Fibroblast of peridontal ligament (primary cell): ENCODE measurements around the gene PROSER3.

Experiments
- DNase-seq: peaks from one replicate; pipeline ENCODE4 v3.0.0-alpha.2; 2010; ENCODE audit errors: extremely low read depth

The PROSER3 gene

DNA sequence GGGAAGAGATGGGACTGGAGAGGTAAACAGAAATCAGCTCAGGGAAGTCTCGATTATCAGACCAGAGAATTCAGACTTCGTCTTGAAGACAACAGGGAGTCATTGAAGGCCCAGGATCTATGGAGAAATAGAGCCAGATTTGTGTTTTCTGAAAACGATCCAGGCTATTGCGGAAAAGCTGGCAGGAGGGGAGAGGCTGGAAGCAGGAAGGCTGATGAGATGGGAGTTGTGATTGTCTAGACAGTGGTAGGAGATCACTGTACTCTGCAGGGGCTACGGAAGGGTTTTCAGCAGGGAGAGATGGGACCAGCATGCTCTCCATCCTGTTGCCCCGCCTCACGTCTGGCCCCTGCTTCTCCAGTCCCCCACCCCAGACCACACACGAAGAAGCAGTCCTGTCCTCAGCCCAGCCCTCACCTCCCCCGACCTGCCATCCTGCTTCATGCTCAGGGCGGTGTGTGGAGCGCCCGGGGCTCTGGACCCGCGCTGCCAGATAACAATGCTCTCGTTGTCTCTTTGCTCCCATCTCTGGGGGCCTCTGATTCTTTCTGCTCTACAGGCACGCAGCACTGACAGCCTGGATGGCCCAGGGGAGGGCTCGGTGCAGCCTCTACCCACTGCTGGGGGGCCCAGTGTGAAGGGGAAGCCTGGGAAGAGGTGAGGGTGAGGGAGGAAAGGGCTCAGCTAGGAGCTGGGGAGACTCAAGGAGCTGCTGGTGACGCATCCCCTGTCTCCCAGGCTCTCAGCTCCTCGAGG lies 19.3 kb downstream of the PROSER3 start:
- no peak for DNase-seq

DNA sequence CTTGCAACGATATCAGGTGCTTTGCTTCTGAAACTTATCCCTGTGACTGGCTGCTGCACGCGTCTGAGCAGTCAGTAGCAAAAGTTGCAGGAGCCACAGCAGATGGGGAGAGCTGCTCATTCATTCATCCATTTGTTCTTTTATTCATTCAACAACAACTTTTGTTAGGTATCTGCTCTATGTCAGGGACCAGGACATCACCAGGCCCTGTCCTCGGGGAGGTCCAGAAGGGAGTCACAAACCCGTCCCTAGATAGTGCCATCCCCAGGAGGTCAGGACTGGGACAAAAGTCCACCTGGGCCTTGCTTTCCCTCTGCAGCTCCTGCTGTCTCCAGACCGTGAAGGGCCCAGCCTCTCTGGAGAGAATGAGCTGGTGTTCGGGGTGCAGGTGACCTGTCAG lies 20.0 kb downstream of the PROSER3 start:
- no peak for DNase-seq

DNA sequence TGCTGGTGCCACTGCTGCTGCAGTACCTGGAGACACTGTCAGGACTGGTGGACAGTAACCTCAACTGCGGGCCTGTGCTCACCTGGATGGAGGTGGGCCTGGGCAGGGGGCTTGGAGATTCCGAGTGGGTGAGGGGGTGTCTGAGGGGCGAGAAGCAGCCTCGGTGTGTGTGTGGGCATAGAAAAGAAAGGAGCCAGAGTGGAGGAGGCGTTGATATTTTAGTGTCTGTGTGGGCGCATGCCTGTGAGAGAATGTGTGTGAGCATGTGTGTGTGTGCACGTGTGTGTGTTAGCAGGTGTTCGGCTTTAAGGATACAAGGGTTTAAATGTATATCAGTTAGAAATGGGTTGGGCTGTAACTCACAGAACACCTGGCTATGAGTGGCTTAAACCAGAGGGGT lies 21.1 kb downstream of the PROSER3 start:
- DNase-seq: no peak

DNA sequence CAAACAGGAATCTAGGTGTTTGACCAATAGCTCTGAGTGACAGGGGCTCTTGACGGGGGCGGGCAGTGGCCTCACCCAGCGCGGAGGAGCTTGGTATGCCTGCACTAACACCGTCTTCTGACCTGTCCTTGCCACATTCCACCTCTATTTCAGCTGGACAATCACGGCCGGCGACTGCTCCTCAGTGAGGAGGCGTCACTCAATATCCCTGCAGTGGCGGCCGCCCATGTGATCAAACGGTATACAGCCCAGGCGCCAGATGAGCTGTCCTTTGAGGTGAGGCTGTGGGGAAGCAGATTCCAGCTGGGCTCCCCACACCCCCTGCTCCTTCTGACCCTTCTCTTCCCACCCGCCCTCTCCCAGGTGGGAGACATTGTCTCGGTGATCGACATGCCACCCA lies 22.1 kb downstream of the PROSER3 start:
- DNase-seq: no peak

DNA sequence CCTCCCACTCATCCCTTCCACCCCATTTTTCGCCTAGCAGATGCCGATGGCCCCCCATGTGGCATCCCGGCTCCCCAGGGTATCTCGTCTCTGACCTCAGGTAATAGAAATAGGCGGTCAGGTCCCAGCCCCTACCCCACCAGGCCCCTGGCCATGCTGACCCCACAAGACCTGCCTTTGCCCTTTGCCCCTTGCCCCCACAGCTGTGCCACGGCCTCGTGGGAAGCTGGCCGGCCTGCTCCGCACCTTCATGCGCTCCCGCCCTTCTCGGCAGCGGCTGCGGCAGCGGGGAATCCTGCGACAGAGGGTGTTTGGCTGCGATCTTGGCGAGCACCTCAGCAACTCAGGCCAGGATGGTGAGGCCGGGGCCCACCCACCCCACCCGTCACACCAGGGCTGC lies 22.7 kb downstream of the PROSER3 start:
- no peak for DNase-seq

DNA sequence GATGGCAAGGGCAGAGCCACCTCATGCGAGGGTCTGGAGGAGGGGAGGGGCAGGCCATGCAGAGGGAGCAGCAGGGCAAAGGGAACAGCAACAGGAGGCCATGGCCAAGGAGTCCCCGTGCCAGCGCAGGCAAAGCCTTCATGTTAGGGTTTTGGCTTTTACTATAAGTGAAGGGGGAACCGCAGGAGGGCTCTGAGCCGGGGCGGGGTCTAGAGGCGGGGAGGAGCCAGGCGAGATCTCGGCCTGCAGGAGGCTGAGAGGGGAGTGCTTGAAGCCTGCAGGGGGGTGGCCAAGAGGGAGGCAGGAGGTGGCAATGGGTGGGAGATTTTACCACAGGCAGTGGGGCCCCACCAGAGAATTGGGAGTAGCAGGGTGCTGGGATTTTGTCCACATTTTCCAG lies 23.7 kb downstream of the PROSER3 start:
- DNase-seq: no peak

DNA sequence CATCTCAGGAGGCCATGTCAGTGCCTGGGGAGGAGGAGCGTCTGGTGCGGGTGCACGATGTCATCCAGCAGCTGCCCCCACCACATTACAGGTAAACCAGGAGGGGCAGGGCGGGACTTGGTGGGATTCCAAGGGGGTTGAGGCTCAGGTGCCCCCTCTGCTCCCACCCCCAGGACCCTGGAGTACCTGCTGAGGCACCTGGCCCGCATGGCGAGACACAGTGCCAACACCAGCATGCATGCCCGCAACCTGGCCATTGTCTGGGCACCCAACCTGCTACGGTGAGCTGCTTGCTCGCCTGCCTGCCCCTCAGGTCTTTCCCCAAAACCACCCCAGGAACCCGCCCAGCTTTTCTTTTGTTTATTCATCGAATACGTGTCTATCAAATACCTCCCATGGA lies 24.6 kb downstream of the PROSER3 start:
- DNase-seq: no peak

DNA sequence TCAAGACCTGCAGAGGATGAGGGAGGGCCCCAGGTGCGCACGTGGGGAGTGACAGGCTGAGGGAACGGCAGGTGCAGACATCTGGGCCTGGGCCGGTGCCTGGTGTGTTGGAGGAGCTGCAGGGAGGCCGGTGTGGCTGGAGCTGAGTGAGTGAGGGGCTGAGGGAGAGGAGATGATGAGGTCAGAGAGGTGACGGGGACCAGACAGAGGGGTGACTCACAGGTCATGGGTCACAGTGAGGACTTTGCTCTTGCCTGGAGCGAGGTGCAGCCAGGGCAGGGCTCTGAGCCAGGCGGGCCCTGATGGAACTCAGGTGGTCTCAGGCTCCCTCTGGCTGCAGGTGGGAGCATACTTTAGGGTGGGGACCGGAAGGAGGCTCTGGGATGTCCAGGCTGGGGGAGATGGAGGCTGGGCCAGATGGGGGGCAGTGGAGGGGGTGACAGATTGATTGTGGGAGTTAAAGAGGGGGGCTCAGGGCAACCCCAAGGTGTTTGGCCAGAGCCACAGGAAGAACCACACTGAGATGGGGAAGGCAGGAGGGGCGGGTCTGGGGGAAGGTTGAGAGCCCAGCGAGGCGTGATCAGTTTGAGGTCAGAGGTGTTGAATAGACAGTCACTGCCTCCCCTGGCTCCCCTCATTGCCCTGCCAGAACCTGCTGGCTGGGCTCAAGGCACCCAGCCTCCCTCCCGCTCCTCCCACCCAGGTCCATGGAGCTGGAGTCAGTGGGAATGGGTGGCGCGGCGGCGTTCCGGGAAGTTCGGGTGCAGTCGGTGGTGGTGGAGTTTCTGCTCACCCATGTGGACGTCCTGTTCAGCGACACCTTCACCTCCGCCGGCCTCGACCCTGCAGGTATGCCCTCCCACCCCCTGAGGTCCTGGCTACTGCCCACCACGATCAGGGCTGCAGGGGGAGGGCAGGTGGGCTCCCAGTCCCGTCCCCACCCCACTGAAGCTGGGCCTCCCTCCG lies 25.8 kb downstream of the PROSER3 start:
- DNase-seq: no peak

DNA sequence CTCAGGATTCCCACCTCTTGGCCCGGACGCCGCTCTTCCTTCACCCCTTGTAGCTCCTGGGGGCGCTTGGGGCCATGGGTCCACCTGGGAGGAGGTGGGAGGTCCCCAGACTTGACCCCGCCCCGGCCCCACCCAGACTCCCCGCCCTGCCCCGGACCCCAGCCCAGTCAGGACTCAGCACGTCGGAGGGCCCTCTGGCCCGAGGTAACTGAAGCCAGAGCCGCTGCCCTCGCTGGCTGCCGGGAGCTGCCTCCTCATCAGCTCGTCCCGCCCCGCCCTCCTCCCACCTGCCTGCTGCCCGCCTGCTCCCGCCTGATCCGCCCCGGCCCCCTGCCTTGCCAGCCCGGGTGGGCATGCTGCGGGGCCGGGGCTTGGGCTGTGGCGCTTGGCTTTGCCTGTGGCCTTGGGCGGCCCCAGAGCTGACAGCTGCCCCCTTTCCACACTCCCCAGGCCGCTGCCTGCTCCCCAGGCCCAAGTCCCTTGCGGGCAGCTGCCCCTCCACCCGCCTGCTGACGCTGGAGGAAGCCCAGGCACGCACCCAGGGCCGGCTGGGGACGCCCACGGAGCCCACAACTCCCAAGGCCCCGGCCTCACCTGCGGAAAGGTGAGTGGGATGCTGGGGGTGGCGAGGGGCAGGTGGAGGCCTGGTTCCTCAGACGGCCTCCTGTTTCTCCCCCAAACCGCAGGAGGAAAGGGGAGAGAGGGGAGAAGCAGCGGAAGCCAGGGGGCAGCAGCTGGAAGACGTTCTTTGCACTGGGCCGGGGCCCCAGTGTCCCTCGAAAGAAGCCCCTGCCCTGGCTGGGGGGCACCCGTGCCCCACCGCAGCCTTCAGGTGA lies 26.7 kb downstream of the PROSER3 start:
- no peak for DNase-seq

DNA sequence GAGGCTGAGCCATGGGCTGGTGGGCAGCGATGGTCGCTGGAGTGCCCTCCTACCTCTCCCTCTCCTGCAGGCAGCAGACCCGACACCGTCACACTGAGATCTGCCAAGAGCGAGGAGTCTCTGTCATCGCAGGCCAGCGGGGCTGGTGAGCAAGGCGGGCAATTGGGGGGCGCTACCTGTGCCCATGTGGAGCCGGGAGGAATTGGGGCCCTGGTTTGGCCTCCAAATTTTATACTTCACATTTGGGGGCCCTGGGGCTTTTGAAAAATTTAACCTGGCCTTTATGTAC lies 27.3 kb downstream of the PROSER3 start:
- DNase-seq: no peak

DNA sequence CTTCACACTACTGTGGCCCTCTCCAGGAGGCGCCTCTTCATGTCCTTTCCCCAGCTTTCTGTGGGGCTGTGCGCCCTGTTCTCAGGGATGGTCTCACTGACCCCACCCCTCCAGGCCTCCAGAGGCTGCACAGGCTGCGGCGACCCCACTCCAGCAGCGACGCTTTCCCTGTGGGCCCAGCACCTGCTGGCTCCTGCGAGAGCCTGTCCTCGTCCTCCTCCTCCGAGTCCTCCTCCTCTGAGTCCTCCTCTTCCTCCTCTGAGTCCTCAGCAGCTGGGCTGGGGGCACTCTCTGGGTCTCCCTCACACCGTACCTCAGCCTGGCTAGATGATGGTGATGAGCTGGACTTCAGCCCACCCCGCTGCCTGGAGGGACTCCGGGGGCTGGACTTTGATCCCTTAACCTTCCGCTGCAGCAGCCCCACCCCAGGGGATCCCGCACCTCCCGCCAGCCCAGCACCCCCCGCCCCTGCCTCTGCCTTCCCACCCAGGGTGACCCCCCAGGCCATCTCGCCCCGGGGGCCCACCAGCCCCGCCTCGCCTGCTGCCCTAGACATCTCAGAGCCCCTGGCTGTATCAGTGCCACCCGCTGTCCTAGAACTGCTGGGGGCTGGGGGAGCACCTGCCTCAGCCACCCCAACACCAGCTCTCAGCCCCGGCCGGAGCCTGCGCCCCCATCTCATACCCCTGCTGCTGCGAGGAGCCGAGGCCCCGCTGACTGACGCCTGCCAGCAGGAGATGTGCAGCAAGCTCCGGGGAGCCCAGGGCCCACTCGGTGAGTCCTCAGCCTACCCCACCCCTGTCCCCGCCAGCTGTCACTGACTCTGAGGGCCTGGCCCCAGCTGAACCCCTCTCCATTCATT lies 28.6 kb downstream of the PROSER3 start:
- no peak for DNase-seq

DNA sequence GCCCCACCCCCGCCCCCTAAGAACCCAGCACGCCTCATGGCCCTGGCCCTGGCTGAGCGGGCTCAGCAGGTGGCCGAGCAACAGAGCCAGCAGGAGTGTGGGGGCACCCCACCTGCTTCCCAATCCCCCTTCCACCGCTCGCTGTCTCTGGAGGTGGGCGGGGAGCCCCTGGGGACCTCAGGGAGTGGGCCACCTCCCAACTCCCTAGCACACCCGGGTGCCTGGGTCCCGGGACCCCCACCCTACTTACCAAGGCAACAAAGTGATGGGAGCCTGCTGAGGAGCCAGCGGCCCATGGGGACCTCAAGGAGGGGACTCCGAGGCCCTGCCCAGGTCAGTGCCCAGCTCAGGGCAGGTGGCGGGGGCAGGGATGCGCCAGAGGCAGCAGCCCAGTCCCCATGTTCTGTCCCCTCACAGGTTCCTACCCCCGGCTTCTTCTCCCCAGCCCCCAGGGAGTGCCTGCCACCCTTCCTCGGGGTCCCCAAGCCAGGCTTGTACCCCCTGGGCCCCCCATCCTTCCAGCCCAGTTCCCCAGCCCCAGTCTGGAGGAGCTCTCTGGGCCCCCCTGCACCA lies 29.3 kb downstream of the PROSER3 start:
- DNase-seq: no peak

DNA sequence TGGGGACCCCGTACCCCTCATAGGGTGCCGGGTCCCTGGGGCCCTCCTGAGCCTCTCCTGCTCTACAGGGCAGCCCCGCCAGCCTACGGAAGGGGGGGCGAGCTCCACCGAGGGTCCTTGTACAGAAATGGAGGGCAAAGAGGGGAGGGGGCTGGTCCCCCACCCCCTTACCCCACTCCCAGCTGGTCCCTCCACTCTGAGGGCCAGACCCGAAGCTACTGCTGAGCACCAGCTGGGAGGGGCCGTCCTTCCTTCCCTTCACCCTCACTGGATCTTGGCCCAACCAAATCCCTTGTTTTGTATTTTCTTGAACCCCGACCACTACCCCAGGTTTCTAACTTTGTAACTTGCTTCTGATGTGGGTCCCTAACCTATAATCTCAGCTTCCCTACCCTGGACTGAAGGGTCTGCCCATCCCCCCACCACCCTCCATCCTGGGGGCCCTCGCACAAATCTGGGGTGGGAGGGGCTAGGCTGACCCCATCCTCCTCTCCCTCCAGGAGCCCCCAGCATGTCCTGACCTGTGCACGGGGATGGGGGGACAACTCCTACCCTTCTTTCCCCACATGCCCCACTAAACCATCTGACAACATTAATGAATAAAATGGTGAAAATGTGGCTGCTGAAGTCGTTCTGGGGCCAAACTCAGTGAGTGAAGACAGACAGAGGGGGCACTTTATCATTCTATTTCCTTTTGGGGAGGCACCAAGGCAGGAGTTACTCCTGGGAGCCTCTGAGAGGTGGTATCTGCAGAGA lies 30.4 kb downstream of the PROSER3 start:
- DNase-seq: no peak

DNA sequence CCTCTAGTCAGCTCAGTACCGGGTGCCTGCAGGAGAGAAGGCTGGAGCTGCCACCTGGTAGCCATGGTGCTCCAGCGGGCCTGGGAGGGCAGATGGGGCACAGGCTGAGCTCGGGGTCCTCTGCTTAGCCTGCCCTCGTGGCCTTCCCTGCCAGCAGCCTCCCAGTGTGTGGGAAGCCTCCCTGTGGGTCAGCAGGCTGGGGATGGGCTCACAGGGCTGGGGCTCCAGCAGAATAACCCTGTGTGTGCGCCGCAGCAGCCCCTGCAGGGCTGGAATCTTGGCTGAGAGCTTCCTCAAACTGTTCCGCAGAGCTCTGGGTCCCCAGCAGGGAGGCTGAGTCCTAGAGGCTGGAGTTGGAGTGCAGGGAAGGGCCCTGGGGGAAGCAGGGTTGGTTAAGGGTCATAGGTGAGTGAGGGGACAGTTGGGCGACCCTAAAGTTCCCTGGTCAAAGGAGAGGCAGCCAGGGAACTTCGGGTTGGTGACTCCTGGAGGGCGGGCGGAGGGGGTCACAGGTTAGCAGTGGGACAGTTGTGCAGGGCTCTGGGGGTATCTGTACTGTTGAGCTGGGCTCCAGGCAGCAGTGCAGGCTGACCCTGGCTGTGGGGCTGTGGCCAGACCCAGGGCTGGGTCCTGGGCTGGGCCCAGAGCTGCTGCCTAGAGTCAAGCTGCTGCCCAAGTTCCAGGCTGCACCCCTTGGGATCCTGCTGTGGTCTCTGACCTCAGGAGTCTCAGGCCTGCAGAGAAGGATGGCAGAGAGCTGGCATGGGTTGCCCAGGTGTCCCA lies 31.4 kb downstream of the PROSER3 start:
- DNase-seq: no peak

DNA sequence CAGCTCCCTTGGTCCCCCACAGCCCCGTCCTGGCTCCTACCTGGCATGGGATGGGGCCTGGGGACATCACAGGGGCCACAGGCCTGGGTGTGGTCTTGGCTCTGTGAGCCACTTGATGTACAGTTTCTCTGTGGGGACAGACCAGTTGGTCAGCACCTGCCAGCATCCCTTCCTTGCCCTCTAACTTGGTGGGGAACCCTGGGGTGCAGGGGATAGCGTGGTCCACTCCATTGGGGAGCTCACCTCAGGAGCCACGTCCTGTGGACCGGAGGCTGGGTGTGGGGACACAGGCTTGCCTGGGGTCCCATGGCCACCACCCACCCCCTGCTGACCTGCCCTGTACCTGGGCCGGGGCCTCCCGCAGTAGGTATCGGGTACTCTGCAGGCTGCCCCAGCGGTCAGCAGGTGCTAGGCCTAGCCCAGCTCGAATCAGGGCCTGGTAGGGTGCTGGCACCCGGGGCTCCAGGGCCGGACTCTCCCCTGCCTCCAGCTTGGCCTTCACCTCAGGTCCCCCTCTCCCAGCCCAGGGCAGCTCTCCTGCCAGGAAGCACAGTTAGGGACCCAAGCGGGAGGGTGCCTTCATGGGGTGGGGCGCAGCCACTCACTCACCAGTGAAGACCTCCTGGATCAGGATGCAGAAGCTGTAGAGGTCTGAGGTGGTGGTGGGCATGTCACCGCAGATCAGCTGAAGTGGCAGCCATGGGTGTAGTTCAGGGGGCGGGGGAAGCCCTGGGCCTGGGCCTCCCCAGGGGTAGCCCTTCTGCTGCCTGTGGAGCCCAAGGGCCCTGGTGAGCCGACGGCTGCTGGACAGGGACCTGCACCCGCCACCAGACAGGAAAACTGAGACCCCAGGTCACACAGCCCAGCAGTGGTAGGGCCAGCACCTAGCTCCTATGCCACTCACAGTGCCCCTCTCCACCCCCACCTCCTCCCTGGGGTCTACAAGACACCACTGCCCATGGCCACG lies 32.3 kb downstream of the PROSER3 start:
- DNase-seq: no peak

DNA sequence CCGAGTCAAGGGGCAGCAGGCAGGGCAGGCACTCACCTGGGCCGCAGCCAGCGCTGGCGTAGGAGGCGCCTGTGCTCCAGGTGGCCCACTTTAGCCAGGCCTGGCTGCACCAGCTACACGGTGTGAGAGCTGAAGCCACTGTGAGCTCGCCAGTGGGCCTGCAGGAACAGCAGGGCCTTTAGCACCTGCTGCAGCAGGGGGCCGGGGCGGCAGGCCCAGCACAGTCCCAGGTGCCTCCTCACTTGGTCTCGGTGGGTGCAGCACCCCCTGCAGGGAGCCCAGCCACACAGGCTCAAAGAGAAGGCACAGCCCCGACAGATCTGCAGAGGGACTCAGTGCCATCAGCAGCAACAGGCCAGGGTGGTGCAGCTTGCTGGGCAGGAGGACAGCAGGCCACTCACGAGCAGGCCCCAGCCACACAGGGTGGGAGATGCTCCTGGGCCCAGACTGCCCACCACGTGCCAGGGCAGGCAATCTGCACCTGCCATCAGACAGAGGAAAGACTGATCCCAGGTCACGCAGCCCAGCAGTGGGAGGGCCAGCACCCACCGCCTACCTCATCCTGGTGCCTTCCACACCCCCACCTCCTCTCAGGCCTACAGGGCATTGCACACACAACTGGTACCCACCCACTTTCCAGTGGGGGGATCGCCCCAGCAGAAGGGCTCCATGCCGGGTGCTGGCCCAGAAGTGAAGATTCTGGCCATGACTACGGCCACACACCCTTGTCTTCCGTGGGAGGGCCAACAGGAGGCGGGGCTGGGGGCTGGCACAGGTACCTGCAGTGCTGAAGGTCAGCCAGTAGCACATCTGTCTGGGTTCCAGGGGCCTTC lies 33.2 kb downstream of the PROSER3 start:
- no peak for DNase-seq

DNA sequence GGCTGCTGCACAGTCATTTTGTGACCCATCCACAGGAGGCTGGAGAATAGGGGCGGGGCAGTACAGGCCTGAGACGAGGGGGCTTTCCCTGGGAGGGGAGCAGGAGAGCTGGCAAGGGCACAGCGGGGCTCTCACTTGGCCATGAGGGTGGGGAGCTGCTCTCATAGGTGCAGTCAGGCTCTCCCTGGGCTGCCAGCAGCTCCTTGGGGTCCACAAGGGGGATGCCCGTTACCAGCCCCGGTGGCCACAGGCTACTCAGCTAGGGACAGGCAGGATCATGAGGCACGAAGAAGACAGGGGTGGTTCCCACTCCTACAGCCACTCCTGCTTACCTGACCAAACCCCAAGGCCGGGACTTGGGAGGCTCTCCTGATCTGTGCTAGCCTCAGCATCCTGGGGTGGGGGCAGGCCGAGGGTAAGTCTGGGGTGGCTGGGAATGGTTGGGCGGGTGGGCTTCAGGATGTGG lies 33.9 kb downstream of the PROSER3 start:
- DNase-seq: no peak
